Trophoblast cell (in vitro differentiated cells and primary cell): ENCODE data around the gene IGF1R.
A peak's percentile ranks its signal among the peaks of the same experiment; 100 is the strongest.

Source experiments
- DNase-seq, 2 donors: peaks; one replicate each; pipeline ENCODE4 v3.0.0-alpha.2; 2016
- H2AFZ ChIP-seq: 2 replicates; pipeline ENCODE4 v1.6.1; 2013; ENCODE audit warnings: low read length, moderate library complexity, mild to moderate bottlenecking; ENCODE audit not compliant: insufficient read depth, poor library complexity
- H2AK5ac ChIP-seq: 2 replicates; pipeline ENCODE4 v1.6.1; 2013; ENCODE audit warnings: mild to moderate bottlenecking, low read length
- H2BK120ac ChIP-seq: 2 replicates; pipeline ENCODE4 v1.6.1; 2013; ENCODE audit warnings: low read length, mild to moderate bottlenecking, moderate library complexity; ENCODE audit not compliant: insufficient read depth, poor library complexity
- H2BK12ac ChIP-seq: 2 replicates; pipeline ENCODE4 v1.6.1; 2013; ENCODE audit warnings: mild to moderate bottlenecking, low read length, moderate library complexity
- H2BK5ac ChIP-seq: 2 replicates; pipeline ENCODE4 v1.6.1; 2013; ENCODE audit warnings: low read length, low read depth, moderate library complexity, mild to moderate bottlenecking; ENCODE audit not compliant: poor library complexity
- H3K14ac ChIP-seq: 2 replicates; pipeline ENCODE4 v1.6.1; 2013; ENCODE audit warnings: mild to moderate bottlenecking, low read length
- H3K18ac ChIP-seq: 2 replicates; pipeline ENCODE4 v1.6.1; 2013; ENCODE audit warnings: mild to moderate bottlenecking, low read length
- H3K23ac ChIP-seq: 2 replicates; pipeline ENCODE4 v1.6.1; 2013; ENCODE audit warnings: low read length
- H3K27ac ChIP-seq: 2 replicates; pipeline ENCODE4 v1.5.1; 2013; ENCODE audit warnings: low read depth, mild to moderate bottlenecking, inconsistent platforms, low read length, moderate library complexity
- H3K27me3 ChIP-seq: 2 replicates; pipeline ENCODE4 v1.6.1; 2013; ENCODE audit warnings: inconsistent platforms, mild to moderate bottlenecking, low read length, moderate library complexity; ENCODE audit not compliant: insufficient read depth
- H3K36me3 ChIP-seq, 2 experiments: 1 replicate in 1 of 2; 2 replicates in 1 of 2; pipeline ENCODE4 v1.6.1; 2013; ENCODE audit warnings: low read length in 2 of 2, mild to moderate bottlenecking in 2 of 2, moderate library complexity in 1 of 2; ENCODE audit not compliant: insufficient read depth in 2 of 2, control insufficient read depth in 1 of 2
- H3K4ac ChIP-seq: 2 replicates; pipeline ENCODE4 v1.6.1; 2013; ENCODE audit warnings: low read depth, mild to moderate bottlenecking, low read length, moderate library complexity
- H3K4me1 ChIP-seq, 2 experiments: 1 replicate in 1 of 2; 2 replicates in 1 of 2; pipeline ENCODE4 v1.6.1; 2013; ENCODE audit warnings: low read length in 2 of 2, mild to moderate bottlenecking in 2 of 2, moderate library complexity in 1 of 2; ENCODE audit not compliant: insufficient read depth in 2 of 2, control insufficient read depth in 1 of 2
- H3K4me2 ChIP-seq: 2 replicates; pipeline ENCODE4 v1.6.1; 2013; ENCODE audit warnings: inconsistent platforms, mild to moderate bottlenecking, low read length, moderate library complexity
- H3K4me3 ChIP-seq: 2 replicates; pipeline ENCODE4 v1.5.1; 2013; ENCODE audit warnings: mild to moderate bottlenecking, low read depth, low read length, inconsistent platforms
- H3K79me1 ChIP-seq: one replicate; pipeline ENCODE4 v1.6.1; 2013; ENCODE audit warnings: low read length
- H3K79me2 ChIP-seq: 2 replicates; pipeline ENCODE4 v1.6.1; 2013; ENCODE audit warnings: low read length, mild to moderate bottlenecking; ENCODE audit not compliant: control insufficient read depth, insufficient read depth, poor library complexity
- H3K9ac ChIP-seq: 2 replicates; pipeline ENCODE4 v1.6.1; 2013; ENCODE audit warnings: mild to moderate bottlenecking, low read length
- H3K9me3 ChIP-seq: 2 replicates; pipeline ENCODE4 v1.6.1; 2013; ENCODE audit warnings: low read depth, mild to moderate bottlenecking, control low read depth, inconsistent platforms, low read length; ENCODE audit not compliant: insufficient read depth
- H4K12ac ChIP-seq: 2 replicates; pipeline ENCODE4 v1.6.1; 2013; ENCODE audit warnings: low read depth, mild to moderate bottlenecking, low read length, moderate library complexity
- H4K8ac ChIP-seq: 2 replicates; pipeline ENCODE4 v1.6.1; 2013; ENCODE audit warnings: low read depth, mild to moderate bottlenecking, low read length, moderate library complexity
- H4K91ac ChIP-seq: one replicate; pipeline ENCODE4 v1.6.1; 2013; ENCODE audit warnings: low read depth, mild to moderate bottlenecking, low read length, moderate library complexity
- WGBS: extraction: QIAGEN DNeasy Blood & Tissue Kit; methylation state at CpG from one replicate; pipeline ENCODE4 v1.1.7; 2013; ENCODE audit warnings: missing lambda C conversion rate; ENCODE audit not compliant: insufficient read length, insufficient coverage; ENCODE audit errors: extremely low coverage; 5-methylcytosine and 5-hydroxymethylcytosine counted together

The IGF1R gene

GRCh38 chr15:98681061-98681460, 32.7 kb downstream of the IGF1R start:
- no peaks in the 10 kb centered on the region for H3K9me3 ChIP-seq
- no peaks in the 10 kb centered on the region for H3K79me1 ChIP-seq
- H3K14ac ChIP-seq: no peak overlapping the region
- H3K27me3 ChIP-seq: no peaks in the 10 kb centered on the region
- no peak overlapping the region for H4K12ac ChIP-seq
- H3K4me2 ChIP-seq: no peak overlapping the region
- no peak overlapping the region for H2BK5ac ChIP-seq
- H3K23ac ChIP-seq: no peak overlapping the region
- no CpG with 5 or more reads among the region's 7 CpGs for WGBS
- peaks cover 7 to 21% of the 10 kb centered on the region in 2 experiments for H3K4me1 ChIP-seq
- H3K36me3 ChIP-seq: no peaks in the 10 kb centered on the region
- H3K4me3 ChIP-seq: no peak overlapping the region
- peaks cover 22% of the 10 kb centered on the region for H3K79me2 ChIP-seq
- H3K27ac ChIP-seq: no peak overlapping the region
- H2BK12ac ChIP-seq: no peak overlapping the region
- H4K8ac ChIP-seq: no peak overlapping the region
- H3K18ac ChIP-seq: no peak overlapping the region
- no peak overlapping the region for H4K91ac ChIP-seq
- H2AK5ac ChIP-seq: no peak overlapping the region
- no peak overlapping the region for H2AFZ ChIP-seq
- no peak for DNase-seq
- peak overlapping the region; percentile 88 for H3K4ac ChIP-seq
- H2BK120ac ChIP-seq: no peak overlapping the region
- no peak overlapping the region for H3K9ac ChIP-seq

- peaks cover 29% of the 10 kb centered on the region for H3K79me2 ChIP-seq
- no peak overlapping the region for H2AFZ ChIP-seq
- no peak overlapping the region for H2BK12ac ChIP-seq
- no peak overlapping the region for H3K4me3 ChIP-seq
- H3K4me2 ChIP-seq: no peak overlapping the region
- H4K12ac ChIP-seq: no peak overlapping the region
- DNase-seq: no peak
- H3K79me1 ChIP-seq: no peaks in the 10 kb centered on the region
- no peak overlapping the region for H3K9ac ChIP-seq
- no peak overlapping the region for H3K23ac ChIP-seq
- H2BK5ac ChIP-seq: no peak overlapping the region
- H3K4me1 ChIP-seq: peaks cover 10 to 23% of the 10 kb centered on the region in 2 experiments
- no CpG with 5 or more reads among the region's 9 CpGs for WGBS
- H2BK120ac ChIP-seq: no peak overlapping the region
- no peak overlapping the region for H2AK5ac ChIP-seq
- no peak overlapping the region for H3K18ac ChIP-seq
- no peak overlapping the region for H3K14ac ChIP-seq
- H3K9me3 ChIP-seq: no peaks in the 10 kb centered on the region
- no peak overlapping the region for H4K91ac ChIP-seq
- H4K8ac ChIP-seq: no peak overlapping the region
- H3K36me3 ChIP-seq: no peaks in the 10 kb centered on the region
- no peaks in the 10 kb centered on the region for H3K27me3 ChIP-seq
- H3K27ac ChIP-seq: no peak overlapping the region
- peak overlapping the region; percentile 57 for H3K4ac ChIP-seq
Measured at GRCh38 chr15:98682992-98683701, 34.8 kb downstream of the IGF1R start.

GRCh38 chr15:98683831-98684230, 35.5 kb downstream of the IGF1R start:
- H3K27ac ChIP-seq: no peak overlapping the region
- no peak overlapping the region for H2BK5ac ChIP-seq
- H3K4me3 ChIP-seq: no peak overlapping the region
- no peak overlapping the region for H3K9ac ChIP-seq
- H4K12ac ChIP-seq: no peak overlapping the region
- no peak overlapping the region for H4K8ac ChIP-seq
- H4K91ac ChIP-seq: no peak overlapping the region
- H3K9me3 ChIP-seq: no peaks in the 10 kb centered on the region
- peaks cover 10 to 23% of the 10 kb centered on the region in 2 experiments for H3K4me1 ChIP-seq
- no peak overlapping the region for H2BK12ac ChIP-seq
- peaks cover 25% of the 10 kb centered on the region for H3K79me2 ChIP-seq
- no peak overlapping the region for H2AK5ac ChIP-seq
- H3K27me3 ChIP-seq: no peaks in the 10 kb centered on the region
- no peak overlapping the region for H3K23ac ChIP-seq
- no peak overlapping the region for H3K18ac ChIP-seq
- no peak overlapping the region for H2AFZ ChIP-seq
- no peaks in the 10 kb centered on the region for H3K36me3 ChIP-seq
- no peak for DNase-seq
- no peak overlapping the region for H3K14ac ChIP-seq
- H2BK120ac ChIP-seq: no peak overlapping the region
- no peaks in the 10 kb centered on the region for H3K79me1 ChIP-seq
- WGBS: no CpG with 5 or more reads among the region's 5 CpGs
- H3K4me2 ChIP-seq: no peak overlapping the region
- peak overlapping the region; percentile 43 for H3K4ac ChIP-seq

- H3K9ac ChIP-seq: no peak overlapping the region
- no peak overlapping the region for H4K8ac ChIP-seq
- no peak overlapping the region for H3K14ac ChIP-seq
- H4K91ac ChIP-seq: no peak overlapping the region
- no peaks in the 10 kb centered on the region for H3K79me1 ChIP-seq
- no peak overlapping the region for H3K27ac ChIP-seq
- no peak overlapping the region for H3K4me3 ChIP-seq
- H3K23ac ChIP-seq: no peak overlapping the region
- peak overlapping the region; percentile 1 for H3K4ac ChIP-seq
- no peak overlapping the region for H3K4me2 ChIP-seq
- H2BK12ac ChIP-seq: no peak overlapping the region
- no peak overlapping the region for H3K18ac ChIP-seq
- no peaks in the 10 kb centered on the region for H3K27me3 ChIP-seq
- no peaks in the 10 kb centered on the region for H3K36me3 ChIP-seq
- peaks cover 22% of the 10 kb centered on the region for H3K79me2 ChIP-seq
- H3K9me3 ChIP-seq: no peaks in the 10 kb centered on the region
- no peak overlapping the region for H2AK5ac ChIP-seq
- H2AFZ ChIP-seq: no peak overlapping the region
- H2BK120ac ChIP-seq: no peak overlapping the region
- H3K4me1 ChIP-seq: peaks cover 9 to 23% of the 10 kb centered on the region in 2 experiments
- no peak overlapping the region for H4K12ac ChIP-seq
- no peak overlapping the region for H2BK5ac ChIP-seq
- no CpG with 5 or more reads among the region's 4 CpGs for WGBS
- DNase-seq: peak in 1 of 2 donors; percentile 13
Measured at GRCh38 chr15:98684436-98684835, 36.1 kb downstream of the IGF1R start.
